HEK293T (cell line): Measurements from ENCODE around the gene DCP1A.

Source experiments
- CTCF ChIA-PET: fragments of 350-600 bp; formaldehyde crosslinking; extraction: SDS; loops from one replicate; lab custom pipeline; 2021; ENCODE audit warnings: antibody characterized with exemption, inconsistent platforms; lab: Yijun Ruan, JAX
- POLR2A ChIA-PET: fragments of 350-600 bp; formaldehyde crosslinking; extraction: SDS; loops from one replicate; lab custom pipeline; 2020; ENCODE audit warnings: antibody characterized with exemption, inconsistent platforms; lab: Yijun Ruan, JAX
- DNase-seq: peaks from one replicate; pipeline ENCODE4 v3.0.0; 2012; ENCODE audit warnings: mixed read lengths; ENCODE audit errors: extremely low spot score
- ARNT ChIP-seq: fragments of 450-650 bp; IDR thresholded peaks from 2 replicates; pipeline ENCODE4 v1.6.1; 2017; ENCODE audit warnings: mild to moderate bottlenecking
- BHLHE40 ChIP-seq: fragments of 450-650 bp; IDR thresholded peaks from 2 replicates; pipeline ENCODE4 v1.6.1; 2016; ENCODE audit warnings: mild to moderate bottlenecking, moderate library complexity, borderline replicate concordance
- CTBP1 ChIP-seq: fragments of 450-650 bp; IDR thresholded peaks from 2 replicates; pipeline ENCODE4 v1.6.1; 2016; ENCODE audit warnings: borderline replicate concordance
- ELF4 ChIP-seq: fragments of 450-650 bp; IDR thresholded peaks from 2 replicates; pipeline ENCODE4 v1.6.1; 2017; ENCODE audit warnings: antibody characterized with exemption
- FOXA1 ChIP-seq: fragments of 450-650 bp; IDR thresholded peaks from 2 replicates; pipeline ENCODE4 v1.6.1; 2016; ENCODE audit warnings: mild to moderate bottlenecking
- FOXK2 ChIP-seq: fragments of 450-650 bp; IDR thresholded peaks from 2 replicates; pipeline ENCODE4 v1.6.1; 2016; ENCODE audit warnings: mild to moderate bottlenecking
- FOXM1 ChIP-seq: fragments of 450-650 bp; IDR thresholded peaks from 2 replicates; pipeline ENCODE4 v1.6.1; 2017; ENCODE audit warnings: mild to moderate bottlenecking, borderline replicate concordance
- HDGF ChIP-seq: fragments of 450-650 bp; IDR thresholded peaks from 2 replicates; pipeline ENCODE4 v1.6.1; 2017; ENCODE audit warnings: antibody characterized with exemption, borderline replicate concordance
- L3MBTL2 ChIP-seq: fragments of 450-650 bp; conservative IDR thresholded peaks from 2 replicates; pipeline ENCODE4 v1.6.1; 2016; ENCODE audit warnings: mild to moderate bottlenecking
- LEF1 ChIP-seq: fragments of 450-650 bp; IDR thresholded peaks from 2 replicates; pipeline ENCODE4 v1.6.1; 2017; ENCODE audit warnings: mild to moderate bottlenecking, borderline replicate concordance
- NFRKB ChIP-seq: fragments of 450-650 bp; IDR thresholded peaks from 2 replicates; pipeline ENCODE4 v1.6.1; 2016; ENCODE audit warnings: mild to moderate bottlenecking, moderate library complexity
- SP1 ChIP-seq: fragments of 450-650 bp; IDR thresholded peaks from 2 replicates; pipeline ENCODE4 v1.6.1; 2017
- SUZ12 ChIP-seq: fragments of 450-650 bp; IDR thresholded peaks from 2 replicates; pipeline ENCODE4 v1.6.1; 2016; ENCODE audit warnings: mild to moderate bottlenecking
- TARDBP ChIP-seq: fragments of 450-650 bp; IDR thresholded peaks from 2 replicates; pipeline ENCODE4 v1.6.1; 2016
- ZNF384 ChIP-seq: fragments of 450-650 bp; IDR thresholded peaks from 2 replicates; pipeline ENCODE4 v1.6.1; 2016
- TF ChIP-seq, protein P1 (sequence below): fragments of 450-650 bp; IDR thresholded peaks from 2 replicates; pipeline ENCODE4 v1.6.1; 2016

Gene DCP1A

DNA sequence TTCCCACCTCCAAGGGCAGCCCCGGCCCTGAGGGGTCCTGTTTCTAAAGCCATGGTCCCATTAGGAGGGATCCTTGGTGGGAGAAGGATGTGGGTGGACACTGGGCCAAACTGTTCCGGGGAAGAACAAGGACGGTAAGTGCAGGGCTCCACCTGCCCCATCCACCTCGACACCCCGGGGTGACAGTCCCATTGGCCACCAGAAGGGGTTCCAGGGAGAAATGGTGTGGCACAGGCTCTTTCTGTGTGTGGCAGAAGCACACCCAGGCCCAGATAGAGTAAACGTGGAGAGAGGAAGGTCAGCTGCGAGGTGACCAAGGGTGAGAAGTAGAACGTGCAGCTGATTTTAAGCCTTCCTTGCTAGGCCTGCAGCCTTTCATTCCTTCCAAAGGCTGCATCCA is 103.6 kb downstream of the DCP1A start:
- DNase-seq = no peak
- TF ChIP-seq CTBP1 (no peak), SP1 (no peak), ELF4 (no peak), FOXM1 (no peak), SUZ12 (no peak), BHLHE40 (no peak), L3MBTL2 (no peak), ZNF384 (no peak)
- TF ChIP-seq, protein P1, sequence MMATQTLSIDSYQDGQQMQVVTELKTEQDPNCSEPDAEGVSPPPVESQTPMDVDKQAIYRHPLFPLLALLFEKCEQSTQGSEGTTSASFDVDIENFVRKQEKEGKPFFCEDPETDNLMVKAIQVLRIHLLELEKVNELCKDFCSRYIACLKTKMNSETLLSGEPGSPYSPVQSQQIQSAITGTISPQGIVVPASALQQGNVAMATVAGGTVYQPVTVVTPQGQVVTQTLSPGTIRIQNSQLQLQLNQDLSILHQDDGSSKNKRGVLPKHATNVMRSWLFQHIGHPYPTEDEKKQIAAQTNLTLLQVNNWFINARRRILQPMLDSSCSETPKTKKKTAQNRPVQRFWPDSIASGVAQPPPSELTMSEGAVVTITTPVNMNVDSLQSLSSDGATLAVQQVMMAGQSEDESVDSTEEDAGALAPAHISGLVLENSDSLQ = no peak
- ChIA-PET CTCF (interaction anchor here (0.9 kb wide), 1 partner anchor 22 kb away, joined by 3 read pairs; no protein-coding TSS in a partner anchor), POLR2A (interaction anchor here (0.9 kb wide), 1 partner anchor 10 kb away, joined by 3 read pairs; no protein-coding TSS in a partner anchor)

DNA sequence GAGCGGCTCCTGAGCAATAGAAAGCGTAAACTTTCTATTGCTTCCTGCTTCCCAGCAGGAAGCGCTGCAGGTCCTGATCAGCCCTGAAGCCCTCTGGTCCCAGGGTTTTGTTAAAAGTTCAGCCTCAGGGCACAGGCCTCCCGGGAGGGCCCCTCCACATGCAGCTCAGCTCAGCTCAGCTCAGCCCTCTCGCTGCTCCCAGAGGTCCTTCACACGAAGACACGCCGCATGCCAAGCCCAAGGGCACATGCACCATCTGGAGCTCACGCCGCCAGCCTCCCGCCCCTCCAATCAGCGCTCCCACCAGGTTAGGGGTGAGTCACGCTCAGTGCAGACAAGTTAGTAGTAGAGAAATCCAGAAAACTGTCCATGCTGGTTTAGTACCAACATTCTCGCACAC is 104.2 kb downstream of the DCP1A start:
- POLR2A ChIA-PET = no interaction called here

DNA sequence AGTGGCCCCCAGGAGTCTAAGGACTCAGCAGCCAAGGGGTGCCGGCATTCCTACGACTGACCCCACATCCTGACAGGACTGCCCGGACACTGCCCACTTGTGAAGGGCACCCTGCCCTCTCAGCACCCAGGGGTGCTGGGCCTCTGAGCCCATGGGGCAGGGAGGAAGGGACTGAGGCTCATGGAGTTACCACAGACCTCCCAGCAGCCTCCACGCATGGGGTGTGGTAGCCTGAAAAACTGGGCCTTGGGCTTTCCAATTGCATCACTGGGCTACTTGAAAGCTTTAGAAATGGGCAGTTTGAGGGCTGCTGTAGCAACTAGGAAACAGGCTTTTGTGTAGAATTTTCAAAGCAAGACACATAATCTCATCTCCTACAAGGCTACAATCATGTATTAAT is 104.7 kb downstream of the DCP1A start:
- ChIA-PET POLR2A (no interaction called here), CTCF (no interaction called here)
- no peak for TF ChIP-seq TARDBP
- TF ChIP-seq SUZ12 = no peak
- no peak for TF ChIP-seq CTBP1
- no peak for TF ChIP-seq LEF1
- no peak for TF ChIP-seq ARNT
- no peak for TF ChIP-seq FOXM1
- DNase-seq = no peak

More for the DNA sequence above, 104.2 kb downstream of the DCP1A start:
- CTCF ChIA-PET = no interaction called here
- TF ChIP-seq SUZ12 = no peak
- no peak for TF ChIP-seq BHLHE40
- TF ChIP-seq L3MBTL2 = peak; percentile 74
- no peak for DNase-seq

DNA sequence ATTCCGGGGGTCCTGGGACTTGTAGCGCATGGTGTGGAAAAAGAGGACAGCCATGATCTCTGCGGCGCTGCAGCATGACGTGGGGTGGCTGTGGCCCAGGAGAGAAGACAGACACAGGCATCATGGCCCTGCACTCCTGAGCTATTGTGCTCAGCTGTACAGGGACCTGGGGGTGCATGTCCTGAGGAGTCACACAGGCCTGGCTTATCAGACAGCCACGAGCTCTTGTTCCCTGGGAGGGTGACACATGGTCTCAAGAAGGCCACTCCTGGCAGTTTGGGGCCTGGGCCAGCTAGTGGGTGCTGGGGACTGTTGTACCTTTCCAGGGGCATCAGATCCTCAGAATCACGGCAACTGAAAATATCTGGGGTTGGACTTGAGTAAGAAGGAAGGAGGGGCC is 105.2 kb downstream of the DCP1A start:
- TF ChIP-seq FOXA1 = no peak
- no peak for TF ChIP-seq ARNT
- no peak for TF ChIP-seq ELF4
- TF ChIP-seq TARDBP = no peak
- TF ChIP-seq HDGF = no peak
- TF ChIP-seq FOXK2 = no peak
- no peak for TF ChIP-seq SP1
- no peak for TF ChIP-seq FOXM1
- TF ChIP-seq NFRKB = no peak
- TF ChIP-seq ZNF384 = no peak
- TF ChIP-seq CTBP1 = no peak
- no peak for TF ChIP-seq BHLHE40
- POLR2A ChIA-PET = no interaction called here
- CTCF ChIA-PET = no interaction called here
- no peak for DNase-seq

DNA sequence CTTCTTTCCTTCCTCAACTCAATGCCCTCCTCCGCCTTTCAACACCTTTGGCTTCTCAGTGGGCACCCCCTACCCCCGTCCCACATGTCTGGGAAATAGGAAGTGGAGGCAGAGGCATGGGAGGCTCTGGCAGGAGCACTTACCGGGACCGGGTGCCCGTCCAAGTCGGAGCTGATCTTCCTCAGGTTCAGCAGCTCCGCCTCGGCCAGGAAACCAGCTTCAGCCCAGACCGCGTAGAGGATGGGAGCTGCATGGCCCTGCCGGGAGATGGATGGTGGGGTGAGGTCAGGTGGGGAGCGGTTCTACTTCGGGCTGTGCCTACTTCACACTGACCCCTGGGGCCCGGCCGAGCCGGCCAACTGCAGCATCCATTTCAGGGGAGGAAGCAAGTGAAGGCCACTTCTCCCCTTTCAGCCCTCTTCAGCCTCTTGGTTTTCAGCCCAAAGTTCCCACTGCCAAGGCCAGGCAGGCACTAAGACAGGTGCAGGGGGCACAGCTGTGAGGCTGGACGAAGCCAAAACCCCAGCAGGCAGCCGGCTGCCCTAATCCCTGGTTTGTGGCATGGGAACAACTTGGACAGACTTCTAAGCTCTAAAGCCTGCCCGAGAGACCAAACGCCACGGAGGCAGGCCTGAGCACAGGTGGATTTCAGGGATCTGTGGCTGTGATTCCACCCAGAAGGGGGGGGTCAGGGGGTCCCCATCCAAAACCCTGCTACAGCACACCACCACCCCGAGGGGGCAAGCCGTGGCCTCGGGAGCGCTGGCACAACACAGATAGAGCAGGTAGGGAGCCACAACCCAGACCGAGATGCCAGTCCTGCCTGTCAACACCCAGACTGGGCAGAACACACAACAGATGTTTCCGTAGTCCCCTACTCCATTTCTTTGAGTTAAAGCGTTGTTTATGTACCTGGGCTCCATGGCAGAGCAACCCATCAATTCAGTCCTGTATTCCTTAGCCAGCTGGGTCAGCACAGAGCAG is 106.1 kb downstream of the DCP1A start:
- ChIA-PET CTCF (interaction anchor here (0.6 kb wide), 1 partner anchor 65 kb away, joined by 8 read pairs; no protein-coding TSS in a partner anchor), POLR2A (no interaction called here)
- DNase-seq = no peak
- TF ChIP-seq ELF4 = no peak

DNA sequence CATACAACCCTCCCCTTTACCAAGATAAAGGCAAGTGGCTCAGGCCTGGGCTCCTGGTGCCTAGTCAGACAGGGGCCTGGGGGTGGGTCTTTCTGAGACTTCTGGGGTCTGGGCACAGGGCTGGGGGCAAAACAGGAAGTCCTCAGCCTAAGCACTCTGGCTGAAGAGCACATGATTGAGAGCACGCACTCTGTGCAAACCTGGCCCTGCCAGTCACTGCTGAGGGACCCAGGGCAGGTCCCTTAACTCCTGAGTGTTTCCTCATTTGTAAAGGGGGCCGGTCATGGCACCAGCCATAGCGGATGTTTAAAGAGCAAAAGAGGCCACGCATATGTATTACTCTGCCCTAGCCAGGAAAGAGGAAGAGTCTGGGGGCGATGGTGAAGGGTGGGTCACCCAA is 107.5 kb downstream of the DCP1A start:
- CTCF ChIA-PET = interaction anchor here (0.8 kb wide), 1 partner anchor 20 kb away, joined by 3 read pairs; no protein-coding TSS in a partner anchor

More for the DNA sequence above, 107.5 kb downstream of the DCP1A start:
- TF ChIP-seq ELF4 (no peak), LEF1 (no peak), FOXA1 (no peak), L3MBTL2 (no peak), ZNF384 (no peak), FOXM1 (no peak), HDGF (no peak), BHLHE40 (no peak), SP1 (no peak), CTBP1 (no peak), NFRKB (no peak)
- TF ChIP-seq, protein P1 = no peak
- DNase-seq = no peak
- POLR2A ChIA-PET = no interaction called here
